Measurements from ENCODE around the gene STARD3. TPM values are rescaled to one million over a fixed set of nuclear protein-coding genes. Genes with fewer than 3 reads are reported as not detected.

Gene STARD3
- total RNA-seq, 2 donors from 2014 or later, result 60.9 to 67.2 TPM

DNA sequence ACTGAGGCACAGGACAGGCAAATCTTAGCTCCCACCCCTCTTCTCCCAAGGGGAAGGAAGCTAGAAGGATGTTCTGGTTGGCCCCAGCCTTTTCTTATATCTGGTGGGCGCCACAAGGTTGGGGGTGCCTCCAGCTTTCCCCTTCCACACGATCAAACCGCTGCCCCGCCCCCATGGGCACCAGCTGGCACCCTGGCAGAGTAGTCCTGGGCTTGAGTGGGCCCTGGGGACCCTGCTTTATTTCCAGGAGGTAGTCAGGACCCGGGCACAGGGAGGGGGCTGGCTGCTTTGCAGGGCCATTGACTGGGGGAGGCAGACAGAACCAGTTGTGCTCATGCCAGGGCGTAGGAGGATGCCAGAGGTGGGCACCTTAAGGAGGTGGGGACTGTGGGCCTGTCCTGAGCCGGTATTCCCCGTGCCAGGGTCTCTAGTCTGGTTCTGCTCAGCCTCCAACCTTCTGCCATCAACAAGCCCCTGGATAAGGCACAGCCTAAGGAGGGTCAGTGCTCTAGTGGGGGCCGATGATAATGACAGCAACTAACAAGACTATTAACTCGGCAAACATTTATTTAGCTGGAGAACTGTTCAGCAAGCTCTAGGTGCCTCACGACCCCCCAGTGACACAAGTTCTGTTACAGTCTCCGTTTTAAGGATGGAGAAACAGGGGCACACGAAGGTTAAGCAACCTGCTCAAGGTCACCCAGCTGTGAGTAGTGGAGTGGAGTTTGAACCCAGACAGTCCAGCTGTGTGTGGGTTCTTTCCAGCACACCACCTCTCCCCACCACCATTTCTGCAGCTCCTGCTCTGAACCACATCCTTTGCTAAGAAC, 17.8 kb upstream of the STARD3 start:
- ATAC-seq, result no peak
- Mint-ChIP-seq H3K27ac (no peak overlapping the region), H3K36me3 (ENCODE audit: low read depth) (no peaks in the 10 kb centered on the region), H3K27me3 (peaks cover 17% of the 10 kb centered on the region), H3K4me1 (peaks cover 23% of the 10 kb centered on the region), H3K4me3 (peak overlapping the region; percentile 9)
- no peak for DNase-seq
- no peaks in the 10 kb centered on the region for H3K9me3 ChIP-seq (ENCODE audit: control insufficient read depth, low read length, poor library complexity, severe bottlenecking)

DNA sequence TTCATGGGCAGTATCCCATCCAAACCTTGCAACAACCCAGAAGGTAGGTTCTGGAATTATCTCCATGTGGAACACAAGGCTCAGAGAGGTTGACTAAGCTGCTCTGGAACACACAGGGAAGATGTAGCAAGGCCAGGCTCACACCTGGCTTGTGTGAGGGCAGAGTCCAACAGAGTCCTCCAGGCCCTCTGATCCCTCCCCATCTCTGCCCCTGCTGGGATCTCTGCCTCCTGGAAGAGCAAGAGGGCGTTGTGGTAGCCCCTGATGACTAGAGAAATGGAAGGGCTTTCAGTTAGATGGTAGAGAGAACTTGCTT, 17.2 kb upstream of the STARD3 start:
- peaks cover 23% of the 10 kb centered on the region for H3K4me1 Mint-ChIP-seq

DNA sequence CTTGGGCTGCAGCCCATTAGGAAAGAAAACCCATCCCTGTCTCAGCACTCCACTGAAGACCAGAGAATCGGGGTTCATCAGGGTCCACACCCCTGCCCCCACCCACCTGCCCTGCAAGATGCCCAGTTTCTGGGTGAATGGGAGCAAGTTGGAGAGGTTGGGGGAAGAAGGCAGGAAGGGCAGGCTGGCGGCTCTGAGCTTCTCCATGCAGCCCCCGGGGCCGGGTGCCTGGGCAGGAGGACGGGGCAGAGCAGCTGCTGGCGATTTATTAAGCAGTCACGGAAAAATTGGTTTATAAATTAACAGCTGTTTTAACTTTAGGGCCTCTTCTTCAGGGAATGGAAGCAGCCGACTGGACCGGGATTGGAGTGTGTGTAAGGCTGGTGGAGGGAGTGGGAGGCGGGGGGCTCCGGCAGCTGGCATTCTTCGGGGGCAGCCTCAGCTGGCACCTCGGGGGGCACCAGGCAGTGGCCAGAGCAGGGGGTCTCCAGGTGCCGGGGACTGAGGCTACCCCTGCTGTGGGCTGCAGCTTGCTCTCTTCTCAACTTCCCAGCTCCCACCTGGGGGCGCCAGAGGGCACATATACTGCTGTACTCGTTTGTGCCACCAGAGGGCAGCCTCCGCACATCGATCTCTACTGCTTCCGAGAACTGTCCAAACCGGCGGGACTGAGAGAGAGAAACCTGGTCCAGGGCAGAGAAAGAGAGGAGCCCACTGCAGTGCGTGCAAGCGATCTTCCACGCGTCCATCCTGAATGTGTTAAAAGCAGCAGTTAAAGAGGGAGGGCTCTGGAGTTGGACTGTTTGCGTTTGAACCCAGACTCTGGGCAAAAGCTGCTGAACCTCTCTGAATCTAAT, 15.2 kb upstream of the STARD3 start:
- Mint-ChIP-seq H3K27me3 (peaks cover 22% of the 10 kb centered on the region), H3K36me3 (ENCODE audit: low read depth) (no peaks in the 10 kb centered on the region), H3K4me3 (peak overlapping the region; percentile 90), H3K27ac (peak overlapping the region; percentile 82), H3K4me1 (peaks cover 26% of the 10 kb centered on the region)
- peak; percentile 74 to 89 (median 82) for DNase-seq
- H3K9me3 ChIP-seq (ENCODE audit: control insufficient read depth, low read length, poor library complexity, severe bottlenecking), result no peaks in the 10 kb centered on the region
- peak; percentile 82 for ATAC-seq

More for the DNA sequence above, 17.2 kb upstream of the STARD3 start:
- H3K4me3 Mint-ChIP-seq, result no peak overlapping the region
- no peak for ATAC-seq
- peaks cover 14% of the 10 kb centered on the region for H3K27me3 Mint-ChIP-seq
- no peaks in the 10 kb centered on the region for H3K36me3 Mint-ChIP-seq (ENCODE audit: low read depth)
- no peaks in the 10 kb centered on the region for H3K9me3 ChIP-seq (ENCODE audit: control insufficient read depth, low read length, poor library complexity, severe bottlenecking)
- no peak for DNase-seq
- no peak overlapping the region for H3K27ac Mint-ChIP-seq

DNA sequence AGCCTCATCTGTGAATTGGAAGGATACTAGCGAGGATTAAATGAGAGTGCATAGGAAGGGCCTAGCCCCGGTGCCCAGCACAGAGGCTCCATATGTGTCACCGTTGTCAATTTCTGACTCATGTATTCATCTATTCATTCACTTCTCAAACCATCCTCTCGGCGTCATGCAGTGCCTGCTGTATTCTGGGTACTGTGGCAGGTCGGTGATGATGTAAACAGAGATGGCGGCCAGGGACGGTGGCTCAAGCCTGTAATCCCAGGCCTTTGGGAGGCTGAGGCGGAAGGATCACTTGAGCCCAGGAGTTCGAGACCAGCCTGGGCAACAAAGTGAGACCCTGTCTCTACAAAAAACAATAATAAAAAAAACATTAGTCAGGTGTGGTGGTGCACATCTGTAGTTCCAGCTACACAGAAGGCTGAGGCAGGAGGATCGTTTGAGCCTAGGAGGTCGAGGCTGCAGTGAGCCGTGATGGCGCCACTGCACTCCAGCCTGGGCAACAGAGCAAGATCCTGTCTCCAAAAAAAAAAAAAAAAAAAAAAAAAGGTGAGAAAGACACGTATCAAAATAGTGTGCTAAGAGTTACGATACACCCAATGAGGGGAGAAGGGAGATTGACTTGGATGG, 14.5 kb upstream of the STARD3 start:
- ATAC-seq, result peak; percentile 61
- Mint-ChIP-seq H3K4me3 (peak overlapping the region; percentile 90), H3K27me3 (peaks cover 22% of the 10 kb centered on the region), H3K27ac (peak overlapping the region; percentile 82), H3K4me1 (peaks cover 28% of the 10 kb centered on the region), H3K36me3 (ENCODE audit: low read depth) (no peaks in the 10 kb centered on the region)
- peak in 1 of 3 donors; percentile 19 for DNase-seq
- H3K9me3 ChIP-seq (ENCODE audit: control insufficient read depth, low read length, poor library complexity, severe bottlenecking), result no peaks in the 10 kb centered on the region

DNA sequence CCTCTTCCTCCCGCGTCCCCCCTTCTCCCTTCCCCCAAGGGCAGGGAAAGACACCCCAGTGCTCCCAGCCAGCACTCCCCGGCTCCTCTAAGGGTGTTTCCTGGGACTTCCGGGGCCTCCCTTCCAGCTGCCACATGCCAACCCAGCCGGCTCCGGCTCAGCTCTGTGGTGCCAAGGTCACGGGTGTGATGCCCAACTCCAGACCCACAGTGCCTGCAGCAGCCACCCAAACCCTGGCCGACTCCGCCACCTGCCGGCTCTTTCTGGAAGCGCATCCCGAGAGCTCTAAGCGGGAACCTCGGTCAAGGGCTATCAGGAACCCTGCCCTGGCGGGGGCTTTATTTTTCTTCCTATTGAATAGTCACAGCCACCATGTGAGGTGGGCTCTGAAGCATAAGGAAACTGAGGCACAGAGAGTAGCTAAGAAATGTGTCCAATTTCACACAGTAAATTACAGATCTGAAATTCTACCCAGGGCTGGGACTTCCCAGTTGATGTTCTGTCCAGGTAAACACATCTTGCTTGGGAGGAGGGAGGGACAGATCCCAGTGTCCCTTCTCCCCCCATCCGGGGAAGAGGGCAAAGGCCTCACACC, 13.5 kb upstream of the STARD3 start:
- peaks cover 25% of the 10 kb centered on the region for H3K4me1 Mint-ChIP-seq
- H3K36me3 Mint-ChIP-seq (ENCODE audit: low read depth), result no peaks in the 10 kb centered on the region
- peak; percentile 65 for ATAC-seq
- H3K4me3 Mint-ChIP-seq, result peak overlapping the region; percentile 62
- DNase-seq, result peak; percentile 71 to 89 (median 75)
- H3K27me3 Mint-ChIP-seq, result peaks cover 24% of the 10 kb centered on the region
- peak overlapping the region; percentile 59 for H3K27ac Mint-ChIP-seq
- H3K9me3 ChIP-seq (ENCODE audit: control insufficient read depth, low read length, poor library complexity, severe bottlenecking), result no peaks in the 10 kb centered on the region

DNA sequence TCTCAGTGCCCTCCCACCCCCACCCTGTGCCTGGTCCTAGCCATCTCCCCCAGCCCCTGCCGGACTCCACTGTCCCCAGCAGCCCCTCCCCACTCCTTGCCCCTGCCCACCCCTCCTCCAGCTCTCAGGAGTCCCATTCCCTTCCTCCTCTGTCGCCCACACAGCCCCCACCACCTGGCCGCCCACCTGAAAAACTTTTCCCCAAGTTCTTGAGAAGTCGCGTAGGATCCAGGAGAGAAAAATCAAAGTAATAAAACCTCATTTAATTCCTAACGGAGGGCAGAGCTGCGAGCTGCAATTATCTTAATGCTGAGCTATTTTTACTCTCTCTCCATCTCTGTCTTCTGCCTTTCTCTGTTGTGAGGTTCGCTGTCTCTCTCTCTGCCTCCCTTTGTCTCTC, 12.6 kb upstream of the STARD3 start:
- peaks cover 23% of the 10 kb centered on the region for H3K4me1 Mint-ChIP-seq
- peaks cover 30% of the 10 kb centered on the region for H3K27me3 Mint-ChIP-seq
- no peak overlapping the region for H3K27ac Mint-ChIP-seq
- DNase-seq (no peak), ATAC-seq (no peak)
- no peaks in the 10 kb centered on the region for H3K9me3 ChIP-seq (ENCODE audit: control insufficient read depth, low read length, poor library complexity, severe bottlenecking)
- H3K36me3 Mint-ChIP-seq (ENCODE audit: low read depth), result peaks cover 3% of the 10 kb centered on the region
- no peak overlapping the region for H3K4me3 Mint-ChIP-seq

DNA sequence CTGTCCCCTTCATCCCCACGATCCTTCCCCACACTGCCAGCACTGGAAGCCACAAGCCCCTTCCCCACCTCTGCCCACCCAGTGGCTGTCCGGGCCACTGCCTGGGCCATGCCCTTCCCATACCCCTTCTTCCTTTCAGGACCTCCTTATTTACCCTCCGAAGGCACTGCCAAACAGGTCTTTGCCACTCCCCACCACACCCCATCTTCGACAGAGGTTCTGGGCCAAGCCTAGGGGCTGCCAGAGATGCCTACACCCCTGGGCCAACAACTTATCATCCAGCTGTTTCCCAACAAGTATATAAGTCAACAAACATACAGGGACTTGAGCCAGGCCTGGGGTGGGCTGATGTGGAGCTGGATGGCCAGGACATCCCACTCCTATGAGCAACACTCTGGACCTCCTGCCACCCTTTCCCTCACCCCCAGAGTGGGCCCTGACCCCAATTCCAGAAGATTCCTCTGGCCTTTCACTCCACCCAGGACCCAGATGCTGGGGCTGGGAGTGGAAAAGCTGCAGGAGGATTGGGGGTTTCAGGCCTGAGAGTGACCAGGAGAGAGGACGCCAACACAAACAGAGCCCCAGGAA, 11.7 kb upstream of the STARD3 start:
- DNase-seq (no peak), ATAC-seq (no peak)
- Mint-ChIP-seq H3K27me3 (peaks cover 34% of the 10 kb centered on the region), H3K27ac (no peak overlapping the region), H3K4me1 (peaks cover 23% of the 10 kb centered on the region), H3K36me3 (ENCODE audit: low read depth) (peaks cover 3% of the 10 kb centered on the region), H3K4me3 (no peak overlapping the region)
- H3K9me3 ChIP-seq (ENCODE audit: control insufficient read depth, low read length, poor library complexity, severe bottlenecking), result no peaks in the 10 kb centered on the region

DNA sequence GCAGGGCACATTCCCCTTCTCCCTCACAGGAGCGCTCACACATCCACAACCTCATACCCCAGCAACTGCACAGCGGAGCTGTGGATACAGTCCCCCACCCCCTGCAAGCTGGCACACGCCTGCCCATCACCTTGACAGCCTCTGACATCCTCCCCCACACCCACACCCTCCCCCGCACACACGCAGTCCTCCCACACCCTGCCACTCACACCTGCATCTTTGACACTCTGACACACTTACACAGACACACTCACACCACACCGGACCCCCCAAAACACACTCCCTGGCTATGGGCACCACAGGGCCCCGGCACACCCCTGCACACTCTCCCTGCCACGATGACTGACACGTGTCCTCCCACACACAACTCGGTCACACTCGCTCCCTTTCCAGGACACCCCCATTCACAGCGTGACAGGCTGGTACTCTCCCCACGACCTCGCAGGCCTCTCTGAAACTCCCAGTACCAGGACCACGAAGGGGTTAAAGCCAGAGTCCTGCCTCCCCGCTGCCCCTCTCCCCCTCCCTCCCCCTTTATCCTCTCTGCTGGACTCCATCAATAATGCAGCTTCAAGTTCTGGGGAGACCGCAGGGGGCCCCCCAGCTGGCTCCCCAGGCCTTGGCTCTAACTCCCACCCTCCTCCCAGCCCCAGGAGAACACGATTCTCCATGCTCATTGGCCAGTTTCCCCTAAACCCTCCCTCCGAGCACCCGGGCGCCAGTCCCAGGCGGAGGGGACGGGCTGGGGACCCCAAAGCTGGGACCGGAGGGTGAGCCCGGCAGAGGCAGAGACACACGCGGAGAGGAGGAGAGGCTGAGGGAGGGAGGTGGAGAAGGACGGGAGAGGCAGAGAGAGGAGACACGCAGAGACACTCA, 10.5 kb upstream of the STARD3 start, which contains the start of gene PPP1R1B:
Gene PPP1R1B, plus strand, starts transcription at position 782 of the 876 bp plus-strand sequence. CDS start 441 bp downstream, outside the sequence.
- Mint-ChIP-seq H3K27me3 (peaks cover 40% of the 10 kb centered on the region), H3K36me3 (ENCODE audit: low read depth) (peaks cover 5% of the 10 kb centered on the region), H3K4me1 (peaks cover 25% of the 10 kb centered on the region), H3K4me3 (peak within 1 kb of the TSS; percentile 80), H3K27ac (no peak within 1 kb of the TSS)
- no peak for ATAC-seq
- DNase-seq, result no peak
- H3K9me3 ChIP-seq (ENCODE audit: control insufficient read depth, low read length, poor library complexity, severe bottlenecking), result no peaks in the 10 kb centered on the region

DNA sequence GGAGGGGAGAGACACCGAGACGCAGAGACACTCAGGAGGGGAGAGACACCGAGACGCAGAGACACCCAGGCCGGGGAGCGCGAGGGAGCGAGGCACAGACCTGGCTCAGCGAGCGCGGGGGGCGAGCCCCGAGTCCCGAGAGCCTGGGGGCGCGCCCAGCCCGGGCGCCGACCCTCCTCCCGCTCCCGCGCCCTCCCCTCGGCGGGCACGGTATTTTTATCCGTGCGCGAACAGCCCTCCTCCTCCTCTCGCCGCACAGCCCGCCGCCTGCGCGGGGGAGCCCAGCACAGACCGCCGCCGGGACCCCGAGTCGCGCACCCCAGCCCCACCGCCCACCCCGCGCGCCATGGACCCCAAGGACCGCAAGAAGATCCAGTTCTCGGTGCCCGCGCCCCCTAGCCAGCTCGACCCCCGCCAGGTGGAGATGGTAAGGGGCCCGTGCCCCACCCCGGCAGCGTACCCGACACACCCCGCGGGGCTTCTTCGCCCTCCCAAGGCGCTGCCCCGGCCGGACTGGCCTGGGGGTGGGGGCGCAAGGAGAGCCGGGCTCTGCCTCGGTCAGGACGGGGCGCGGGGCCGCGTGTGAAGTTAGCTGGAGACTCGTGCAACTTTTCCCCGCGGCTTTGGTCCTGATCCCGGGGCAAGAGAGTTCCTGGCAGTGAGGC, 9.8 kb upstream of the STARD3 start:
- H3K36me3 Mint-ChIP-seq (ENCODE audit: low read depth), result peaks cover 5% of the 10 kb centered on the region
- peaks cover 26% of the 10 kb centered on the region for H3K4me1 Mint-ChIP-seq

DNA sequence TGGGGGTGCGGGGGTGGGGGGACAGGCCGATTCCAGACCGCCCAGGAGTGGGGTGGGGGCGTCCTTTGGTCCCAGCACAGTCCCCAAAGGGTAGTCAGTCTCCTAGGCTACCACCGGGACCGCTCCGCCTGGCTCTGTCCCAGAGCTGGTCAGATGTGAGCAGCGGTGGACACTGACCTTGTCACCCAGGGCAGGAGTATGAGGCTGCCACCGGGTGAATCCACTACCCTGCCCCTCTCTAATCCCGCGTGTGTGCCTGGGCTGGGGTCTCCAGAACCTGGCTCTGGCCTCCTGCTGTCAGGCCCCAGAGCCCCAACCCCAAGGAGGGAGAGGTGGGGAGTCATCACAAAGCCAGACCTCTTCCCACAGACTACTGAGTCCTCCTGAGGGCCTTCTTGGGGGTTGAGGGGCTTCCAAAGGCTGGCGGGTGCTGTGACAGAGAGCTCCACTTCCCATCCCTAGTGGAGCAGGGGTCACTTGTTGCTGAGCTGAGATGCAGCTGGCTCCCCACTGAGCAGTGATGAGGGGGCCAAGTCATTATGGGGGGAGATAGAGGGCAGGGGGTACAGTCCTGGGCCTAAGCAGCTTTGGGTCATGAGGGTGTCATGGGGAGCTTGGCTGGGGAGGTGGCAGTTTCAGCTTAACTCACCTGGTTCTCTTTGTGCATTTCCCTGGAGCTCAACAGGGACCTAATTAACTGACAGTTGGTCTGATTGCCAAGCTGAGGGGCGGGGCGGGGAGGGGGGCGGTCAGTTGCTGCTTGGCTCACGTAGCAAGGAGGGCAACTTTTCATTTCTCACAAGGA, 9.0 kb upstream of the STARD3 start:
- Mint-ChIP-seq H3K36me3 (ENCODE audit: low read depth) (peaks cover 5% of the 10 kb centered on the region), H3K27me3 (peaks cover 47% of the 10 kb centered on the region), H3K4me3 (no peak overlapping the region), H3K4me1 (peaks cover 21% of the 10 kb centered on the region), H3K27ac (peak overlapping the region; percentile 45)
- no peak for DNase-seq
- ATAC-seq, result no peak
- H3K9me3 ChIP-seq (ENCODE audit: control insufficient read depth, low read length, poor library complexity, severe bottlenecking), result no peaks in the 10 kb centered on the region

More for the DNA sequence above, 9.8 kb upstream of the STARD3 start:
- no peaks in the 10 kb centered on the region for H3K9me3 ChIP-seq (ENCODE audit: control insufficient read depth, low read length, poor library complexity, severe bottlenecking)
- ATAC-seq (no peak), DNase-seq (no peak)
- H3K4me3 Mint-ChIP-seq, result no peak overlapping the region
- H3K27ac Mint-ChIP-seq, result no peak overlapping the region
- H3K27me3 Mint-ChIP-seq, result peaks cover 47% of the 10 kb centered on the region
